KOPT-K1 (cell line): ENCODE measurements around the gene CEACAM18.
"Not testable (repeated sequence)": the region's sequence is repeated elsewhere in the genome, so short reads cannot be mapped to it uniquely, and the experiment has no call there.

Source experiments
- H3K27ac ChIP-seq: fragments of 200-600 bp; sonication (generic); 2 replicates; pipeline ENCODE4 v1.5.1; 2016; ENCODE audit warnings: antibody characterized with exemption, mild to moderate bottlenecking, low read depth, low read length; ENCODE audit not compliant: poor library complexity, severe bottlenecking
- H3K36me3 ChIP-seq: fragments of 200-600 bp; sonication (generic); 2 replicates; pipeline ENCODE4 v1.5.1; 2017; ENCODE audit warnings: antibody characterized with exemption, mild to moderate bottlenecking, low read length, moderate library complexity; ENCODE audit not compliant: insufficient read depth
- H3K9me3 ChIP-seq: fragments of 200-600 bp; sonication (generic); 2 replicates; pipeline ENCODE4 v1.5.1; 2017; ENCODE audit warnings: antibody characterized with exemption, low read length, mild to moderate bottlenecking; ENCODE audit not compliant: insufficient read depth, poor library complexity, severe bottlenecking

The CEACAM18 gene

DNA sequence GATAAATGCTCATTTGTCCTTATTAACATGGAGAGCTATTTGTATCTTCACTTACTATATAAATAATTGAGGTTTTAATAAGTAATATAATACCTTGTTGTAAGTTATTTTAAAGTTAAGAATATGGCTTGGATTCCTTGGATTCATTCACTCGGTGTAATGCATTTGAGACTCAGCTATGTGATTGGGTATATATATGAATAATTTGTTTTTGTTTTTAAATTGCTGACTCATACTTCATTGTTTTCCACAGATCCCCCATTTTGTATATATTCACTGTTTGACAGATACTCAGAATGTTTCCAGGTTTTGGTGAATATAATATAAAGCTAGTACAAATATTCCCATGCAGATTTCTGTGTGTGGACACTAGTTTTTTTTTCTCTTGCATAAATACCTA is 6.8 kb upstream of the CEACAM18 start:
- Histone ChIP-seq H3K36me3 (no peaks in the 10 kb centered on the region), H3K9me3 (no peaks in the 10 kb centered on the region), H3K27ac (no peak overlapping the region)

DNA sequence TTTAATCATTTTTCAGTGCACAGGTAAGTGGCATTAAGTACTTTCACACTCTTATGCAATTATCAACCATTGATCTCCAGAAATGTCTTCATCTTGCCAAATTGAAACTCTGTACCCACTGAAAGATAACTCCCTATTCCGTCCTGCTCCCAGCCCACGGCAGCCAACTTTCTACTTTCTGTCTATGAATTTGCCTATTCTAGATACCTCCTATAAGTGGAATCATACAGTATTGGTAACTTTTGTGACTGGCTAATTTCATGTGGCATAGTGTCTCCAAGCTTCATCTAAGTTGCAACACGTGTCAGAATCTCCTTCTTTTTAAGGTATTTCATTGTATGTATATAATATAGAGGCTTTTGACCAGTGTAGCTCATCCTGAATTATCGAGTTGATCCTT is 5.7 kb upstream of the CEACAM18 start:
- Histone ChIP-seq H3K27ac (no peak overlapping the region), H3K36me3 (no peaks in the 10 kb centered on the region), H3K9me3 (no peaks in the 10 kb centered on the region)

DNA sequence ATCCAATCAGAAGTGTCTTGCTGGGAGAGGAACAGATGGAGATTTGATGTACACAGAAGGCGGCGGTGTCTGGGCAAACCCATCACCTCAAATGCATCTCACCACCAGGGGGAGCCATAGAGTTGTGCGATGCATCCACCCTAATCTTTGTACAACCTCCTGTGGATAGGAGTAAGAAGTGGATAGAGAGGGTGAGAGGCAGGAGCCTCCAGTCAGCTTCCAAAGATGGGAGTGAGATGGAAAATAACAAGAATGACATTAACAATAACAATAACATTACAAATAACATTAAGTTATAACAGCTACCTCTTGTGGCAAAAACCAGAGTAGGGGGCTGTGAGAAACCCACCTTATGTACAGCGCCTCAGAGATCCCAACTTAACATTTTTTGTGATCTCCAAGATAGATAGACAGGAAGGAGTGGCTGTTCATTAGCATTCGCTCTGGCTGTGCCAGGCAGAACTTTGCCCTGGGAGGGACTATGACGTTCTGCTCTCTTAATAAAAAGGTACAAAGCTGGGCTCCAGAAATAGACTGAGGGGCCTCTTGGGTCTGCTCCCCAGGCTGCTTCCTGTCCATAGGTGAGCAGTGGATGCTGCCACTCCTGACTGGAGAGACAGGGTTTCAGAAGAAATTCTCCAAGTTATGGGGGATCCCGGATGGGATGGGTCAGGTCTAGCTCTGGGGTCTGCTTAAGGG is 5.2 kb upstream of the CEACAM18 start:
- no peak overlapping the region for H3K27ac ChIP-seq
- no peaks in the 10 kb centered on the region for H3K36me3 ChIP-seq
- H3K9me3 ChIP-seq: no peaks in the 10 kb centered on the region

DNA sequence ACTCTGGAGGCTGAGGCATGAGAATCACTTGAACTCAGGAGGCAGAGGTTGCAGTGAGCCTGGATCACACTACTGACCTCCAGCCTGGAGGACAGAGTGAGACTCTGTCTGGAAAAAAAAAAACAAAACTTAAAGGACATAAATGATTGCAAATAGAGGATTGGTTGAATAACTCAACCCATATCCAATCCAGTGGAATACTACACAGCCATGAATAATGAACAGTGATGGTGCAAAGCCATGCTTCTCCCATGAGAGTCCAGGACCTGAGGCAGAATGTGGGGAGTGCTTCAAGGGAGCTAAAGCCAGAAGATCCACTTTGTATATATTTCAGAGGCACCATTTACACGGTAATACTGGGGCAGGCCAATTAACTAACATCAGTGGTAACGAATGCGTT is 2.2 kb upstream of the CEACAM18 start:
- Histone ChIP-seq H3K27ac (no peak overlapping the region), H3K9me3 (no peaks in the 10 kb centered on the region), H3K36me3 (no peaks in the 10 kb centered on the region)

DNA sequence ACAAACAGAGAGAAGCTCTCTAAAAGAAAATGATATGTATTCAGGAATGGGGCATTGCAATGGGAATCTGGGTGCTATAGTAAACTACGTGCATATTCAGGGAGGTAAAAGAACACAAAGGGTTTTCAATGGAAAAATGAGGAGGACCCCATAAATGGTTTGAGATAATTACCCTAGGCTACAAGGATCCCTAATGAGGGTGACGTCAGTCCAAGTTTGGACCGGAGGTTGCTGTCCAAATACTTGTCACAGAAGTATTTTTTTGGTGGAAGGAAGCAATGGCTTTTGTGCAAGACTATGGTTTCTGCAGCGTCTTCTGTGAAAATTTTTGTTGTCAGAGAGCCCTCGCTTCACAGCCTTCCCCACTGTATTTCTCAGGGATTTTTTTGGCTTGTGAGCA is 995 bp upstream of the CEACAM18 start:
- no peaks in the 10 kb centered on the region for H3K9me3 ChIP-seq
- no peaks in the 10 kb centered on the region for H3K36me3 ChIP-seq
- H3K27ac ChIP-seq: no peak overlapping the region

DNA sequence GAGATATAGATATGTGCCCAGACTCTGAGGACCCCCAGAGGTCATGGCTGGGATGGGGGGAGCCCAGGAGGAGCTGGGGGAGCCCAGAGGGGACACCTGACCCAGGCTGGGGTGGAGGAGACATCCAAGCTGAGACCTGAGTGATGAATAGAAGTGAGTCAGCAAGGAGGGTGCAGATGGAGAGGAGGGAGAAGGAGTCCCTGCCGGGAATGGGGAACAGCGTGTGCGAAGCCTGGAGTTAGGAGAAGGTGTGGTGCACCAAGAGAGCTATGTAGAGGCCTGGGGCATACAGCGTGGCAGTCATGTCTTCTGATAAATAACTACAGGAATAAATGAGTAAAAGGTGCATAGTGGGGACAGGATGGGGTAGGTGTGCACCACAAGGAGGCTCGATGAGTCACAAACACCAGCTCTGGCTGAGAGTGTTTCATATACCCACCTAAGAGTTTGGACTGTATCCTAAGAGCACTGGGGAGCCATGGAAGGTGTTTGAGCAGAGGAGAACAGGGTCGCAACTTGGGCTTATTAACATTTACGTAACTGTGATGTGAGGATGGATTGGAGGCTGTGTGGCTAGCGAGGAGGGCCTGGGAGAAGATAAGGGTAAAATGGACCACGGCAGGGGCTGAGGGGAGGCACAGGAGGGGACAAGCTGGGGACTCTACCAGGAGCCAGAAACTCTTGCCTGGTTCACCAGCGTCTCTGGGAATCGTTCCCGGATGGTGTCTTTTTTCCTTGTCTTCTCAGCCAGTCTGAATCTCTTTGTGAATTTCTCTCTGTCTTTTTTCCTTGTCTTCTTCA is 1.4 kb downstream of the CEACAM18 start:
- H3K9me3 ChIP-seq: no peaks in the 10 kb centered on the region
- H3K27ac ChIP-seq: no peak overlapping the region

DNA sequence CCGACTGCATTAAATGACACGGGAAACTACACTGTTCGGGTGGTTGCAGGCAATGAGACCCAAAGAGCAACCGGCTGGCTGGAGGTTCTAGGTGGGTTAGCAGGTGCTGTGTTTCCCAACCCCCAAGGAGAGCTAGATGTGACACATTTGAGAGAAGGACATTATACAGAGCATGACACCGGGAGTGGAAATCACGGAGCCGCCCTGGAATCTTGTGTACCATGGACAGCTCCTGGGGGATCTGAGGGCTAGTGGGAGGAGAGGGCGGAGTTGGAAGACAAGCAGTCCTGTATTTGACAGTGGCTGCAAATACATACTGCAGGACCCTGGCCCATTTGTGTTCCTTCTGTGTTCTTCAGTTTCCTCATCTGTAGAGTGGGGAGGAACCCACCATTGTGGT is 2.3 kb downstream of the CEACAM18 start:
- H3K36me3 ChIP-seq: no peaks in the 10 kb centered on the region
- no peak overlapping the region for H3K27ac ChIP-seq
- H3K9me3 ChIP-seq: no peaks in the 10 kb centered on the region

More for the DNA sequence above, 1.4 kb downstream of the CEACAM18 start:
- H3K36me3 ChIP-seq: no peaks in the 10 kb centered on the region

DNA sequence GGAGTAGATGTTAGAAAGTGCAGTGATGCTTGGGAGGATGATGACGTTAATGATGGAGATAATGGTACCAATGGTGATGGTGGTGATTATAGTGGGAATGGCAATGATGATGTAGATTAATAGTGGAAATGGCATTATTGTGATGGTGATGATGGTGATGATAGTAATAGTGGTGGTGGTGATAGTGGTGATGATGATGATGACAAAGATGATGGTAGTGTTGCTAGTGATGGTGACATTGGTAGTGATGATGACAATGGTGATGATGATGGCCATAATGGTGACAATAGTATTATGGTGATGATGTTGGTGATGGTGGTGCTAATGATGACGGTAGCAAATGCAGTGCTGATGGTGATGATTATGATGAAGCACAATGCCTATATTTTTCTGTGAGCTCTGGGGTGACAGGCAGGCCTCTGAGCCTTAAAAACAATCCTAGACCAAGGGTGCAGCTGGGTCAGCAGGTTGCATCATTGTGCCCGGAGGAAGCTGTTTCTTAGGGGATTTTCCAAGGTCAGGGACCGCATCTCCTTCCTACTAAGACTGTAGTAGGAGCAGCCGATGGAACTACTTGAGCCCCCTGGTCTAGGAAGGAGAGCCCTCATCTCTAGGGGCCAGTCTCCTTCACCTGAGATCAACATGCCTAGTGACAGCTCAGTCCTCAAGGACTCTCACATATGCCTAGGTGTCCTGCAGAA is 7.8 kb downstream of the CEACAM18 start:
- Histone ChIP-seq H3K9me3 (no peaks in the 10 kb centered on the region), H3K36me3 (no peaks in the 10 kb centered on the region), H3K27ac (no peak overlapping the region)

DNA sequence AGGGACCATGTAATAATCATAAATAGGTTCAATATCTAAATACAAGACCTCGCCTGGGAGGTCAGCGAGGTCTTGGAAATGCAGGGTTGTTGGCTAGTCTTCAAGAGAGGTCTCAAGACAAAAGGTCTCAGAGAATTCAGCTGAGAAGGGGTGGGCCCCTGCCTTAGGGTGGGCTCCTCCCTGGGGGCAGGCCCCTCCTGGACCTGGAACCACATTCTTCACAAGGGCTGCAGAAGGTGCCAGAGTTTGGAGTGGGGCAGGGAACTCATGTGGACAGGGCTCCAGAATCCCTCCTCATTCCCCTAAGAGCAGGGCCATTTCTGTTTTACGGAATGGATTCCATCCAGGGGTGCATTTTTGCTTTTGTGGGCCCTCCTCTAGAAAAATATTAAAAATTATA is 10.2 kb downstream of the CEACAM18 start:
- Histone ChIP-seq H3K9me3 (no peaks in the 10 kb centered on the region), H3K27ac (no peak overlapping the region)

DNA sequence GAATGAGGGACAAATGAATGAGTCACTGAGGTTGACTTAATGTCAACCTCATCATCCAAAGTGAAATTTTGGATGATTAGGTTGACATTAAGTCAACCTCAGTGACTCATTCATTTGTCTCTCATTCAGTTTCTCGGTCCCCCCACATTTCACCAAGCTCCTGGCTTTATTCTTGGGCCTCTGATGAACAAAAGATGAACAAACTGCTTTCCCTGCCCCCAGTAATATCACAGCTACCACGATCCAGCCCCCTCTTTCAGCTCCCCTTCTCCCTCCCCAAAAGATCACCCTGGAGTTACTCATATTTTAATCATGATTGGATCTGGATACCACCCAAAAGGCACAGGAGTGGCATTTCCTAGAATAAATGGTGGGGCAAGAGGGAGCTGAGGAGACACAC is 10.8 kb downstream of the CEACAM18 start:
- no peaks in the 10 kb centered on the region for H3K36me3 ChIP-seq
- H3K9me3 ChIP-seq: no peaks in the 10 kb centered on the region

More for the DNA sequence above, 10.2 kb downstream of the CEACAM18 start:
- no peaks in the 10 kb centered on the region for H3K36me3 ChIP-seq

DNA sequence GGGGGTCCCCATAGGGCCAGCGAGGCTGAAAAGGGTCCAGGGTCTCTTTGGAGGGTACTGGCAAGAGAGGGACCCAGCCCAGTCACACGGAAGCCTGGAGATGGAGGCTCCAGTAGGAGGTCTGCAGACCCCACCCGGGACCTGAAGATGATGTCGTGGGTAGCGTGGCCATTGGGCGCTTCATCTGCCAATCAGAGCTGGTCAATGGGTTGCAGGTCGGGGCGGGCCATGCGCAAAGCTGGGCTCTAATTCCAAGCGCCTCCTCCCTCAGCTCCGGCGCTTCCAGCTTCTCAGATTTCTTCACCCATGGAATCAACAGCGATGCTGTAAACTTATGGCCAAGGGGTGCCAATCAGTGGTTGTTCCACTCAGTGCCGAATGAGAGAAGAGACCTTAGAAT is 12.3 kb downstream of the CEACAM18 start:
- H3K9me3 ChIP-seq: no peaks in the 10 kb centered on the region
- H3K27ac ChIP-seq: no peak overlapping the region
- H3K36me3 ChIP-seq: no peaks in the 10 kb centered on the region

More for the DNA sequence above, 10.8 kb downstream of the CEACAM18 start:
- H3K27ac ChIP-seq: no peak overlapping the region

DNA sequence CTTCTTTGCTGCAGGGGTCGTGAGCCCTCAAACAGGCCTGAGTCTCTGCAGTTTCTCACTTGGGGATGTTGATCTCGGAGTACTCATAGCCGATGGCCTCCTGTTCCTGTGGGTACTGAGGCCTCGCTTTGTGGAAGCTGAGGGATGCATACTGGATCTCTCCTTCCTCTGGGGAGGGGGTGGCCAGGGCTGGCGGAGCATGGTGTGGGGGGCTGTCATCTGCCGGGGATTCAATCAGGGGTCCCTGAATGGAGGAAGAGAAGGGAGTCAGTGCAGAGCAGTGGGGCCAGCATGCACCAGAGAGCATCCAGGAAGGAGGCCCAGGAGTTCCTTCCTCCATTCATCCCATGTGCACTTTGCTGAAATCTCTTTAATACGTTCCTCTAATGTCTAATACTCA is 13.2 kb downstream of the CEACAM18 start:
- Histone ChIP-seq H3K36me3 (no peaks in the 10 kb centered on the region), H3K9me3 (no peaks in the 10 kb centered on the region)

DNA sequence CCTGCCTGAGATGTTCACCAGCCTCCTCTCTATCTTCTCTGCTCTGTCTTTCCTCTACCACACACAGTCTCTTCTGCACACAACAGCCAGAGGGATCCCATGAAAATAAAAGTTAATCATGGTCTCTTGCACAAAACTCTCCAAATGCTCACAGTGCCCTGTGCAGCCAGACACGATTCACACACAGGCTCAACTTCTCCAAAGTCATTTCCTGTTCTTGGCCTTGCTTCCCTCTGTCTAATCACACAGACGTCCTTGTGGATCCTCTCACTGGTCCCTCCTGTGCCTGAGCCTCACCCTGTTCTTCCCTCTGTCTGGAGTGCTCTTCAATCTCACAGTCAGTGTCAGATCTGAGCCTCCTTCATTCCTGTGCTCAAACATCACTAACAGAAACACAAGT is 15.4 kb downstream of the CEACAM18 start:
- no peaks in the 10 kb centered on the region for H3K9me3 ChIP-seq
- H3K36me3 ChIP-seq: no peaks in the 10 kb centered on the region
- H3K27ac ChIP-seq: no peak overlapping the region

More for the DNA sequence above, 13.2 kb downstream of the CEACAM18 start:
- no peak overlapping the region for H3K27ac ChIP-seq

DNA sequence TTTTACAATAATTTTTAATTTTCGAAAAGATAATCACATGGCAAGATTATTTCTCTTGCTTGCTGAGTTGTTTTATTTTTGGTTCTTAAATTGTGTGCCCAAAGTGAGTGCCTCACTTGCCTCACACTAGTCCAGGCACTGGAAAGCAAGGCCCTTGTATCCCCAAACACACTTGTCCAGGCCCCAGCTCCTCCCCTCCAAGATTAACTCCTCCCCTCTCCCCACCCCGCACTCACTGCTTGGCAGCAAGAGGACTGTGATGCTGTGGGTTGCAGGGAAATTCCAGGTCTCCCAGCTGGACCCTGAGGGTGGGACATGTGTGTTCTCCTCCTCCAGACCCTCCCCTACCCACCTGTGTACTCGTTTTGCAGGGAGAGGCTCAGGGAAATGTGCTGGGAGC is 19.3 kb downstream of the CEACAM18 start:
- Histone ChIP-seq H3K36me3 (no peaks in the 10 kb centered on the region), H3K27ac (no peak overlapping the region), H3K9me3 (no peaks in the 10 kb centered on the region)

DNA sequence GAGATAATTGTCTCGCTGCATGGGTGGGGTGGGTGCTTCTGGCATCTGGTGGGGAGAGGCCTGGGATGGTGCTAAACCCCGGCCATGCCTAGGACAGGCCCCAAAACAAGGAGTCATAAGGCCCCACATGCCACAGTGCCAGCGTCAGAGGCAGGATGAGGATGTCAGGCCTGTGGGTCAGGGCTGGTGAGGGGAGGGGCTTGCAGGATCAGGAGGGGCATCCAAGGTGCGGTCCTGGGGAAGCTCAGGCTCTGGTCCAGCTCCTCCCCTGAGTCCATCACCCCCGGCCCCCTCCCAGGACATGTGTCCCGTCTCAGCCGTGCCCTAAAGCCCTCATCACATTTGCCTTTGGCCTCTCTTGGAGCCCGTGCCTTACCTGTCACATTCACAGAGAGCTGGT is 22.6 kb downstream of the CEACAM18 start:
- not testable (repeated sequence) for H3K36me3 ChIP-seq
- Histone ChIP-seq H3K9me3 (peaks cover 10% of the 10 kb centered on the region), H3K27ac (peak overlapping the region; percentile 61)
